ENCODE results near the gene ARHGAP22. TPM values are rescaled to one million over a fixed set of nuclear protein-coding genes. Genes with fewer than 3 reads are reported as not detected.

ARHGAP22 gene
- polyA plus RNA-seq, 1 donor from 2014 or later: 0.15 TPM

DNA sequence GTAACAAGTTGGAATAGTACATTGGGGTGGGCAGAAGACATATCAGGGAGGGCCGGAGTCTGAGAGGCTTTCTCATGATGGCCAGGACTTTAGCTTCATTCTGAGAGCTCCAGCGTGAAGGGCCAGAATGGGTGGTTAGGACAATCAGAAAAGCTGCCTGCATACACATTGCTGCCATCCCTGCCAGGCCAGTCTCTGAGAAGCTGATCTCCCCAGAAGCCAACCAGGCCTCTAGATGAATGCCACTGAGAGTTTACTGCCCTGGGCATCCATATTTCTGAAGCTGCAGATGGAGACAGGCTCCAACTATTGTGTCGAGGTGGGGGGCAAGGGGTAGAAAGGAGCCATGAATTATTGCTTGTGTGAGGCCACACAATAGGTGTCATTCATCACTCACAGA, 32.0 kb upstream of the ARHGAP22 start:
- H3F3A ChIP-seq (ENCODE audit: insufficient read depth, low read length, poor library complexity, severe bottlenecking): no peaks in the 10 kb centered on the region
- no peaks in the 10 kb centered on the region for H3K79me2 ChIP-seq (replicated peaks; ENCODE audit: insufficient read depth, low read length)
- no peak overlapping the region for H3K27ac ChIP-seq (ENCODE audit: low read length)
- H3K4me3 ChIP-seq (ENCODE audit: low read length): no peak overlapping the region
- H3K9me3 ChIP-seq (ENCODE audit: low read length): no peaks in the 10 kb centered on the region
- no peak overlapping the region for H3K9ac ChIP-seq (ENCODE audit: low read length)
- no peaks in the 10 kb centered on the region for H4K20me1 ChIP-seq (ENCODE audit: insufficient read depth)
- no peaks in the 10 kb centered on the region for H3K27me3 ChIP-seq (ENCODE audit: insufficient read depth, low read depth, low read length)
- H3K9me2 ChIP-seq (ENCODE audit: insufficient read depth, low read length): no peaks in the 10 kb centered on the region
- TF ChIP-seq EZH2 (IDR thresholded peaks at IDR 0.05; ENCODE audit: borderline replicate concordance, insufficient read depth, low read length, poor library complexity, severe bottlenecking) (no peak), RAD21 (conservative IDR thresholded peaks at IDR 0.05) (no peak), SMC3 (conservative IDR thresholded peaks at IDR 0.05; ENCODE audit: poor library complexity) (no peak), MXI1 (conservative IDR thresholded peaks at IDR 0.05; ENCODE audit: poor library complexity, severe bottlenecking) (no peak)
- H2AFZ ChIP-seq (ENCODE audit: low read depth, low read length): no peak overlapping the region
- no peak overlapping the region for H3K4me2 ChIP-seq (ENCODE audit: low read length)
- no peaks in the 10 kb centered on the region for H3K36me3 ChIP-seq (ENCODE audit: insufficient read depth, low read length)

DNA sequence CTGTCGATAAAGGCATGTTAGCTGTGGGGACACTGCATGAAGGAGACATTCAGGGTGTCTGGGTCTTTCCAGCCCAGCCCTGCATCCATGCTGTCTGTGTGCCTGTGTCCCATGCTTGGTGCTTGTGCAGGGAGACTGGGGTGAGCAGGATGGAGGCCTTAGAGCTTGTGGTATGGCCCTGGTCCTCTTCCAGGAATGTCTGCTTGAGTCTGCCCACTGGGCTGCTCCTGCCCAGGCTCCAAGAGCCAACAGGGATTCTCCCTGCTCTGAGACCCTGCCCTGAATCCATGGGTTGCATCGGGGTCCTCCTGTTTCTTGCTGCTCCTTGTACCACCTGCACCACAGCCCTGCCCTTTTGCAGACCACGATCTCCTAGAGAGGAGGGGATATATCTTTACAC, 31.4 kb upstream of the ARHGAP22 start:
- TF ChIP-seq, protein P1, sequence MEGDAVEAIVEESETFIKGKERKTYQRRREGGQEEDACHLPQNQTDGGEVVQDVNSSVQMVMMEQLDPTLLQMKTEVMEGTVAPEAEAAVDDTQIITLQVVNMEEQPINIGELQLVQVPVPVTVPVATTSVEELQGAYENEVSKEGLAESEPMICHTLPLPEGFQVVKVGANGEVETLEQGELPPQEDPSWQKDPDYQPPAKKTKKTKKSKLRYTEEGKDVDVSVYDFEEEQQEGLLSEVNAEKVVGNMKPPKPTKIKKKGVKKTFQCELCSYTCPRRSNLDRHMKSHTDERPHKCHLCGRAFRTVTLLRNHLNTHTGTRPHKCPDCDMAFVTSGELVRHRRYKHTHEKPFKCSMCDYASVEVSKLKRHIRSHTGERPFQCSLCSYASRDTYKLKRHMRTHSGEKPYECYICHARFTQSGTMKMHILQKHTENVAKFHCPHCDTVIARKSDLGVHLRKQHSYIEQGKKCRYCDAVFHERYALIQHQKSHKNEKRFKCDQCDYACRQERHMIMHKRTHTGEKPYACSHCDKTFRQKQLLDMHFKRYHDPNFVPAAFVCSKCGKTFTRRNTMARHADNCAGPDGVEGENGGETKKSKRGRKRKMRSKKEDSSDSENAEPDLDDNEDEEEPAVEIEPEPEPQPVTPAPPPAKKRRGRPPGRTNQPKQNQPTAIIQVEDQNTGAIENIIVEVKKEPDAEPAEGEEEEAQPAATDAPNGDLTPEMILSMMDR (IDR thresholded peaks at IDR 0.05; ENCODE audit: poor library complexity, severe bottlenecking): no peak
- Histone ChIP-seq H3K27me3 (ENCODE audit: insufficient read depth, low read depth, low read length) (no peaks in the 10 kb centered on the region), H3K9me2 (ENCODE audit: insufficient read depth, low read length) (no peaks in the 10 kb centered on the region), H3K36me3 (ENCODE audit: insufficient read depth, low read length) (no peaks in the 10 kb centered on the region), H3F3A (ENCODE audit: insufficient read depth, low read length, poor library complexity, severe bottlenecking) (no peaks in the 10 kb centered on the region), H2AFZ (ENCODE audit: low read depth, low read length) (no peak overlapping the region), H4K20me1 (ENCODE audit: insufficient read depth) (no peaks in the 10 kb centered on the region), H3K4me3 (ENCODE audit: low read length) (no peak overlapping the region), H3K9me3 (ENCODE audit: low read length) (no peaks in the 10 kb centered on the region), H3K79me2 (replicated peaks; ENCODE audit: insufficient read depth, low read length) (no peaks in the 10 kb centered on the region), H3K27ac (ENCODE audit: low read length) (no peak overlapping the region), H3K9ac (ENCODE audit: low read length) (no peak overlapping the region), H3K4me2 (ENCODE audit: low read length) (no peak overlapping the region)

DNA sequence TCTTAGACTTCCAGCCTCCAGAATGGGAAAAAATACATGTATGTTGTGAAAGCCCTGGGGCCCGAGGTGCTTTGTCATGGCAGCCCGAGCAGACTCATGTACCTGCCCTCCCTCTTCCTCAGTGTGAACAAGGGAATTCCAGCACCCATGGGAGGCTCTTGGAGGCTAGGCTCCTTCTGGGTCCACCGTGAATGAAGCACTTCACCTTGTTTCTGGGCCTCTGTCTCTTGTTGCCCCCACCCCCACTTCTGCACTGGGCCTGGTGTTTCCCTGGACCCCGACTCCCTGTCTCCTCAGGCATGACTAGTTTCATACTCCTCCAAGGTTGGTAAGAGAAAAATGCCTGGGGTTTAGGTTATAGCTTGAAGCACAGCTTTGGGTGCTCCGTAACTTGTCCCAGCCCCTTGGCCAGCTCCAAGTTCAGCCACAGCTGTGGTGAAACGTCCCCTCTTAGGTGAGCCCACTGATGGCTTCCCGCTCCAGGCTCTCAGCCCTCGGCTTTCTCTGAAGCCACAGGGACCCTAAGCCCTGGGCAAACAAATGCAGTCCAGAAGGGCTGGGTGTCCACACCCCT, 30.2 kb upstream of the ARHGAP22 start:
- H3K36me3 ChIP-seq (ENCODE audit: insufficient read depth, low read length): no peaks in the 10 kb centered on the region
- no peak overlapping the region for H3K4me2 ChIP-seq (ENCODE audit: low read length)
- no peaks in the 10 kb centered on the region for H3K79me2 ChIP-seq (replicated peaks; ENCODE audit: insufficient read depth, low read length)
- no peak overlapping the region for H3K9ac ChIP-seq (ENCODE audit: low read length)
- no peak overlapping the region for H3K4me3 ChIP-seq (ENCODE audit: low read length)
- H3K9me2 ChIP-seq (ENCODE audit: insufficient read depth, low read length): no peaks in the 10 kb centered on the region
- no peaks in the 10 kb centered on the region for H3F3A ChIP-seq (ENCODE audit: insufficient read depth, low read length, poor library complexity, severe bottlenecking)
- no peaks in the 10 kb centered on the region for H4K20me1 ChIP-seq (ENCODE audit: insufficient read depth)
- no peak for TF ChIP-seq EP300 (conservative IDR thresholded peaks at IDR 0.05; ENCODE audit: poor library complexity, severe bottlenecking)
- no peak for TF ChIP-seq EZH2 (IDR thresholded peaks at IDR 0.05; ENCODE audit: borderline replicate concordance, insufficient read depth, low read length, poor library complexity, severe bottlenecking)
- TF ChIP-seq, protein P2, sequence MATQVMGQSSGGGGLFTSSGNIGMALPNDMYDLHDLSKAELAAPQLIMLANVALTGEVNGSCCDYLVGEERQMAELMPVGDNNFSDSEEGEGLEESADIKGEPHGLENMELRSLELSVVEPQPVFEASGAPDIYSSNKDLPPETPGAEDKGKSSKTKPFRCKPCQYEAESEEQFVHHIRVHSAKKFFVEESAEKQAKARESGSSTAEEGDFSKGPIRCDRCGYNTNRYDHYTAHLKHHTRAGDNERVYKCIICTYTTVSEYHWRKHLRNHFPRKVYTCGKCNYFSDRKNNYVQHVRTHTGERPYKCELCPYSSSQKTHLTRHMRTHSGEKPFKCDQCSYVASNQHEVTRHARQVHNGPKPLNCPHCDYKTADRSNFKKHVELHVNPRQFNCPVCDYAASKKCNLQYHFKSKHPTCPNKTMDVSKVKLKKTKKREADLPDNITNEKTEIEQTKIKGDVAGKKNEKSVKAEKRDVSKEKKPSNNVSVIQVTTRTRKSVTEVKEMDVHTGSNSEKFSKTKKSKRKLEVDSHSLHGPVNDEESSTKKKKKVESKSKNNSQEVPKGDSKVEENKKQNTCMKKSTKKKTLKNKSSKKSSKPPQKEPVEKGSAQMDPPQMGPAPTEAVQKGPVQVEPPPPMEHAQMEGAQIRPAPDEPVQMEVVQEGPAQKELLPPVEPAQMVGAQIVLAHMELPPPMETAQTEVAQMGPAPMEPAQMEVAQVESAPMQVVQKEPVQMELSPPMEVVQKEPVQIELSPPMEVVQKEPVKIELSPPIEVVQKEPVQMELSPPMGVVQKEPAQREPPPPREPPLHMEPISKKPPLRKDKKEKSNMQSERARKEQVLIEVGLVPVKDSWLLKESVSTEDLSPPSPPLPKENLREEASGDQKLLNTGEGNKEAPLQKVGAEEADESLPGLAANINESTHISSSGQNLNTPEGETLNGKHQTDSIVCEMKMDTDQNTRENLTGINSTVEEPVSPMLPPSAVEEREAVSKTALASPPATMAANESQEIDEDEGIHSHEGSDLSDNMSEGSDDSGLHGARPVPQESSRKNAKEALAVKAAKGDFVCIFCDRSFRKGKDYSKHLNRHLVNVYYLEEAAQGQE (IDR thresholded peaks at IDR 0.05; ENCODE audit: borderline replicate concordance): no peak
- no peak for TF ChIP-seq POLR2AphosphoS5 (IDR thresholded peaks at IDR 0.05)
- no peaks in the 10 kb centered on the region for H3K27me3 ChIP-seq (ENCODE audit: insufficient read depth, low read depth, low read length)
- no peak overlapping the region for H2AFZ ChIP-seq (ENCODE audit: low read depth, low read length)
- no peak overlapping the region for H3K27ac ChIP-seq (ENCODE audit: low read length)
- H3K9me3 ChIP-seq (ENCODE audit: low read length): no peaks in the 10 kb centered on the region

Measured in neural cell (in vitro differentiated cells).